HG02852 (cell line): ENCODE results near the gene HYKK.
A peak's percentile ranks its signal among the peaks of the same experiment; 100 is the strongest.
"Not testable (repeated sequence)": the region's sequence is repeated elsewhere in the genome, so short reads cannot be mapped to it uniquely, and the experiment has no call there.

Experiments used
- ATAC-seq: cut with Tn5 transposase; IDR thresholded peaks from one replicate; pipeline ENCODE4 v1.9.1; 2021; ENCODE audit warnings: mild to moderate bottlenecking, moderate library complexity; ENCODE audit not compliant: unreplicated experiment

Gene HYKK

DNA sequence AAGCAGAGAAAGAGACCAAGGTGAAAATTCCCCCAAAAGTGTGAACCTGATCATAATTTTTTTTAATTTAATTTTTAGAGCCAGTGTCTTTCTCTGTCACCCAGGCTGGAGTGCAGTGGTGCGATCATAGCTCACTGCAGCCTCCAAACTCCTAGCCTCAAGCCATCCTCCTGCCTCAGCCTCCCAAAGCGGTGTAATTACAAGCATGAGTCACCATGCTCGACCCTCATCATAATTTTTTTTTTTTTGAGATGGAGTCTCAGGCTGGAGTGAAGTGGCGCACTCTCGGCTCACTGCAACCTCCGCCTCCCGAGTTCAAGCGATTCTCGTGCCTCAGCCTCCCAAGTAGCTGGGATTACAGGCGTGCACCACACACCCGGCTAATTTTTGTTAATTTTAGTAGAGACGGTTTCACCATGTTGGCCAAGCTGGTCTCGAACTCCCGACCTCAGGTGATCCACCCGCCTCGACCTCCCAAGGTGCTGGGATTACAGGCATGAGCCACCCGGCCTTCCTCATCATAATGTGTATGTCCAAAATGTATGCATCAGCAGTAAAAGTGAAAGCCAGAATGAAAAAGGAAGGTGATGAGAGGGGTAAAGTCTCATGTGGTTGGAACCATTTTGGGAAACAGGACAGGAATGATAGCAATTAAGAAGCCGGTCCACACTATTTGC is 32.2 kb downstream of the HYKK start:
- ATAC-seq: not testable (repeated sequence)

DNA sequence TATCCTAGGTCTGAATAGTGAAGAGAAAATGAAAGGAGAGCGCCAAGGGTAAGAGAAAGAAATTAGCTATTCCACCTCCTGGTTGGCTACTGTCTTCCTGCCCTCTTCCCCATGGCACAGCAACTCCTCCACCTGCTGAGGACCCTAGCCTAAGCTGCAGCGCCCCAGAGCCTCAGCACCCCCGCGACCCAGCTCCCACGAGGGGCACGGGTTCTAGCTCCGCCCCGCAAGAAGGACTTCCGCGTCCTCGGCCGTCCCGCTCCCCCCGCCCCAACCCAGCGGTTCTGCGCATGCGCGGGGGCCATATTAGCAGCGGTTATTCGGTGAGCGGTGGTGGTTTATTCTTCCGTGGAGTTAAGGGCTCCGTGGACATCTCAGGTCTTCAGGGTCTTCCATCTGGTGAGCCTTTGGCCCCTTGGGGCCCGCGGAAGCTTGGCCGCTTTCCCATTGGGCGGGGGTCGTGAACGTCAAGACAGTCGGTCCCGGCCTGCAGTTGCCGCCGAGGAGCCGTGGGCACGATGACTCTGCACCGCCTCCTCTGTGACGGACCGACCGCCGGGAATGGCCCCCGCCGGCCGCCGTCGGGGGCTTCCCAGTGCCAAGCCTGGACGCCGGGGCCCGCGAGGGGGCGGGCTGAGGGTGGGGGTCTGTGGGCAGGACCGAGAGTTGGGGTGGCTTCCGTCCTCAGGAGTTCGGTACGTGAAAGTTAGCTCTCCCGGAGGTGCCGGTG is 32.9 kb downstream of the HYKK start, which contains the start of gene PSMA4:
Gene PSMA4, plus strand, starts transcription at position 304 of the 730 bp plus-strand sequence. CDS start 1,484 bp downstream, outside the sequence.
- peak; percentile 81 for ATAC-seq

DNA sequence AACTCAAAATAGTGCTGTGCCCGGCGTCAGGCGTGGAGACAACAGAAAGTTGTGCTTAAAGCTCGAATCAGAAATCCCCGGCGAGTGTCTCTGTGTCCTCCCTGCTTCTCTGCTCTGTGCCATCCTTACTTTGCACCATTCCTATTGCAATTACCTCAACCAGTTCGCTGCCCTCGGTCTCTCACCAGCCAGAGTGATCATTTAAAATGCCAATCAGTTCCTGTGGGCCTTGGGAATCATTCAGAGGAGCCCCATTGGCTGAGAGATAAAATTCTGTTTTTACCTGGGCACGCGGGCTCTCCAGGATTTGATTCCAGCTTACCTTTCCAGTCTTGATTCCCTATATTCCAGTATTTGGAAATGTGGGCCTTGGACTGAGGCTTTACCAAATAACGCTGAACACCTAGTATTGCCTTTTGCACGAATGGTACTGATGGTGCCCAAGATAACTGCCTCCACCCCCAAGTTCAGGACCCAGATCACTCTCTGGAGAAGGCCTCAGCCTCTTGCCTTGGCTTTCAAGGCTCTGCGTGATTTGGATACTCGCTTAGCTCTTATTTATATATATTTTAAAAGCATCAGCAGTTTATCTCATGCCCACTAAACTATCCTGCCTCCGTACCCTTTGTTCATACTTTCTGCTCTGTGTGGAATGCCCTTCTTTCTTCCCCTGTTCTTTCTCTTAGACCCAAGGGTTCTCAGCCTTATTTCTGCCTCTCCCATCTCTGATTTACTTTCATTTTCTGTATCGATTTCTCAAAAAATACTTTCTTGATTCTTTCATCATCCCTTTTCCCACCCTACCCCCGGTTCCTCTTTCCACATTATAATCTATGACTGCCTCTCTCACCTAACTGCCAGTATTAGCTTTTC is 33.7 kb downstream of the HYKK start:
- ATAC-seq: no peak

DNA sequence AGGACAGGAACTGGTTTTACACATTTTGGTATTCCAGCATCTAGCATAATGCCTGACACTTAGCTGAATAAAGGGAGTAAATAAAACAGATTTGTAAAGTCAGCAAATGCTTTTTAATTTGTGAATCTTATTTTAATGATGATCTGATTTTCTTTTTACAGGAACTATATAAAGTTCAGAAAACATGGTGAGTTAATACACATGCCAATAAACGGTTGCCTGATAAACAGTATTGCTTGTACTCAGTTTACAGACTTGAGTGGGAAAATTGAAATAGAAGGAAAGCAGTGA is 34.3 kb downstream of the HYKK start:
- ATAC-seq: no peak

DNA sequence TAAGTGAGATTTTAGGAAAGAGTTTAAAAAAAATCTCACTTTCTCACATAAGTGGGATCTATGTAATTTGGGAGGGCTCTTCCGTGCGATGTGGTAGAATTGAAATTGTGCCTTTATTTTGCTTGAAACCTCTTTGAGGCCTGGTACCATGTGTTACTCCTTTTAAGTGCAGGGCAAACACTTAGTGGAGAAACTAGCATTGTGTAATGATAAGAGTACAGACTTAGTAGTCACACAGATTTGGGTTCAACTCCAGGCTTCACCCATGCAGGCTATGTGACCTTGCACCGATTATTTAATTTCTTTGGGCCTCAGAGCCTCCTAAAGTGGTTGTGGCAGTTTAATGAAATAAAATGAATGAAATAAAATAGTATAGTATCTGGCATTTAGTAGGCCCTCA is 35.3 kb downstream of the HYKK start:
- ATAC-seq: no peak

DNA sequence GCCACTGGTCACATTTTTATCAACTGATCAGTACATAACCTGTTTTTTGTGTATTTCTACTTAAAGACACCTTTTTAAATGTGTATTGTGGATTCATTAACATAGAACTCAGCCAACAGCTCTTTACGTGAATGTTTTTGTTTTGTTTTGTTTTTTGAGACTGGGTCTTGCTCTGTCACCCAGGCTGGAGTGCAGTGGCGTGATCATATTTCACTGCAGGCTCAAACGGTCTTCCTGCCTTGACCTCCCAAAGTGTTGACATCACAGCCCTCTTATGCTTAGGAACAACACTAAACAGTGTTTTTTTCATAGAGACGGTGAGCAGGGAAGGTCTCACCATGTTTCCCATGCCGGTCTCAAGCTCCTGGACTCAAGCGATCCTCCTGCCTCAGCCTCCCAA is 42.8 kb downstream of the HYKK start:
- ATAC-seq: no peak

DNA sequence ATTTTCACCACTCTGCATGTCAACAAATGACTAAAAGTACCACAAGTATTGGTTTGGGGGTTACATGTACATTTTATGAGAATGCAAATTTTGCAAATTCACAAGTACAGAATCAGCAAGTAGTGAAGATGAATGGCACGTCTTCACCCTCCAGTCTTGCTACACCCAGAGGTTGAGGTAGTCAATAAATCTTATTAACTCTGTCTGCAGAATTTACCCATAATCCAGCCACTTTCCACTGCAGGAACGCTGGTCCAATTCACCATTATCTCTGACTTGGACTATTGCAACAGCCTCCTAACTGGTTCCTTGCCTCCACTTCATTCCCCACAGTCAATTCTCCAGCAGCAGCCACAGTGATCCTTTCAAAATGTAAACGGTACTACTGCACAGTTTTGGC is 43.4 kb downstream of the HYKK start:
- ATAC-seq: no peak

DNA sequence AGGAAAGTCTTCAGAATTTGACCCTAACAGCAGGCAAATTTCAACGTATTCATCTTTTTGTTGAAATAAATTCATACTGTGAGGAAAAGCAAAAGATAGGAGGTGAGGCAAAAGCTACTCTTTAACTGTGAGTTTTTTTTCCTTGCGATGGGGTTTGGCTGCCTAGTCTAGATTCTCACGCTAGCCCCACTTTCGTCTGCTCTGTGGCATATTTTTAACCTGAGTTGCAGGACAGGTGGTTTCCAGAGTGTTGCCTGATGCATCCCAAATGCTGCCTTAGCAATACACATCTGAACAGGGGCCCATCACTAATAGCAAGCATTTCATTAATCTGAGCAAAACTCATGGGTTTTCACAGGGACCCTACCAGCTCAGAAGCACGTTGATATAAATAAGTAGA is 44.5 kb downstream of the HYKK start:
- ATAC-seq: no peak

DNA sequence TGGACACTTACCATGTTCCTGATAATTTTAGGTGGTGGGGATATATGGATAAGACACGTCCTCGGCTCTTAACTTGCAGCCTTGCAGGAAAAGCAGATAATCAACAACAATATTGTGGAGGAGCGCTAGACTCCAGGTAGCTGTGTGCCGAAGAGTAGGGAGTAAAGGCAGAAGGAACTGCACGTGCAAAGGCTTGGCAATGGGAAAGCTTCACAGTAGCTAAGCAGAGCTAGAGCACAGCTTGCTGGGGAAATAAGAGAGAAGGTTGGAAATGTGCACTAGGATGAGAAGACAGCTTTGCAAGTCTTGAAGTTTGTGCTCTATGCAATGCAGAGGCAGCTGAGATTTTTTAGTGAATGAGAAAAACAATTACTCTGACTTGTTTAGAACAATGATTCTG is 45.2 kb downstream of the HYKK start:
- no peak for ATAC-seq

DNA sequence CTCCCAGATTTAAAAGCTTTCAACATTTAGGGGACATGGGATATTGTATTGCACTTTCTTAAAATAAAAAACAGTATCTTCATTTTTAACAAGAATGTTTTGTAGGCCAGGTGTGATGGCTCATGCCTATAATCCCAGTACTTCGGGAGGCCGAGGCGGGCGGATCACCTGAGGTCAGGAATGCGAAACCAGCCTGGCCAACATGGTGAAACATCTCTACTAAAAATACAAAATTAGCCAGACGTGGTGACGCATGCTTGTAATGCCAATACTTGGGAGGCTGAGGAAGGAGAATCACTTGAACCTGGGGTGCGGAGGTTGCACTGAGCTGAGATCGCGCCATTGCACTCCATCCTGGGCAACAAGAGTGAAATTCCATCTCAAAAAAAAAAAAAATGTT is 52.8 kb downstream of the HYKK start:
- not testable (repeated sequence) for ATAC-seq

DNA sequence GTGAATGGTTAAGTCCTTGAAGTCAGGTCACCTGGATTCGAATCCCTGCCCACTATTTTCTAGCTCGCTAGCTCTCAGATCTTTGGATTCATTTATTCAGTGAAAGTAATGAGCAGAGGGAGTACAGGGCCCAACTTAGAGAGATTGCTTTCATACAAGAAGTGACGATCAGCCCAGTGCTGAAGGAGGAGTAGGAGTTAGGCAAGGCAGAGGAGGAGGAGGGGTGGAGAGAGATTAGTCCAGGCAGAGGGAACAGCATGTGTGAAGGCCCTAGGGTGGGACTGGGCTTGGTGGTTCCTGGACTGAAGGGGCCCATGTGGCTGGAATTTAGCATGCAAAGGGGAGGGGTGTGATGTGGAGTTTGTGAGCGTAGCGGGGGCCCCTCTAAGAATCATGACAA is 54.1 kb downstream of the HYKK start:
- no peak for ATAC-seq

DNA sequence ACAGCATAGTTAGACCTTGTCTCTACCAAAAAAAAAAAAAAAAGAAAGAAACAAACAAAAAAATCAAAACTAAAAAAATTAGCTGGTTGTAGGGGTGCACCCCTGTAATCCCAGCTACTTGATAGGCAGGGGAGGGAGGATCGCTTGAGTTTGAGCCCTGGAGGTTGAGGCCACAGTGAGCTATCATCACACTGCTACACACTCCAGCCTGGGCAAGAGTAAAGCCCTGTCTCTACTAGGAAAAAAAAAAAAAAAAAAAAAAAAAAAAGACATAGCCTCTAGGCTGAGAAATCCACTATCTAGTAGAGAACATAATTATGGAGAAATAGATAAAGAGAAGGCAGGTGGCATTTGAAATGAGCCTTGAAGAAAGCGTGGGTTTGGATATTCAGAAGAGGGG is 55.7 kb downstream of the HYKK start:
- ATAC-seq: no peak

DNA sequence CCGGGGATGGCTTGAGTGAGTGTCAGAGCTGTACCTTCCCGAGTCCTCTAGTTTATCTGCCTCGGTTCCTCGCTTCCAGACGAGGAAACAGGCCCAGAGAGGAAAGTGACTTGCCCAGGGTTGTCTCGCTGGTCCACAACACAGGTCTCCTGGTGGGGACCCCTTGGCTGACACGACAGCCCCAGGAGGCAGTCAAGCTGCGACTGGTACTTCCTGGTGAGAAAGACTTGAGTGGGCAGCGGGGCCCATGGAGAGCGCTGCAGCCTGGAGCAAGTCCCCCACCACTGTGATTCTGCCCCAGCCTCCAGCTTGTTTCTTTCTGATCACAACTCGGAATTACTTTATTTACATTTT is 57.3 kb downstream of the HYKK start:
- peak; percentile 12 for ATAC-seq

DNA sequence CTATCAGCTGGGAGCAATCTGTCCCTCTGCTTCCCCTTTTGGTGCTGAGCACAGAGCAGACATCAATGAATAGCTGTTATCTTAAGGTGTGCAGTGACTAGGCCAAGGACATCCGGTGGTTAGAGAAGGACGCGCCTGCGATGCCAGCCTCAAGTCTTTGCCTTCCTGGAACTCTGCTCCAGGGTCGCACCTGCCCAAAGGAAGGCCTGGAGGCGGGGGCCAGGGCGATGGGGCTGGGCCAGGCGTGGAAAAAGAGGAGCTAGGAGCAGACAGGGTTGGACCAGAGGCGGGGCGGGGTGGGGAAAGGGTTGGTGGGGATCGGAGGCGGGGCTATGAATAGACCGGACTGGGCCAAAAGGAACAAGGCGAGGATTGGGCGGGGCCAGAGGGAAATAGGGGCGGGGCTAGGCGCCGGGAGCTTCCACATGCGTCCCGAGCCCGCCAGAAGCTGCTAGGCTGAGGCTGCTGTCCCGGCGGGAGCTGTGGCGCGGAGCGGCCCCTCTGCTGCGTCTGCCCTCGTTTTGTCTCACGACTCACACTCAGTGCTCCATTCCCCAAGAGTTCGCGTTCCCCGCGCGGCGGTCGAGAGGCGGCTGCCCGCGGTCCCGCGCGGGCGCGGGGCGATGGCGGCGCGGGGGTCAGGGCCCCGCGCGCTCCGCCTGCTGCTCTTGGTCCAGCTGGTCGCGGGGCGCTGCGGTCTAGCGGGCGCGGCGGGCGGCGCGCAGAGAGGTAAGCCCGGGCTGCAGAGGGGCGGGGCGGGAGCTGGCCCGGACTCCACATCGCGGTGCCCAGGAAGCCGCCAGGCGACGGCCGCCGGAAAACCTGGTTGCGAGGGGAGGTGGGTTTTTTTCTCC is 57.9 kb downstream of the HYKK start, which contains the start of gene CHRNA5:
Gene CHRNA5, plus strand, starts transcription at position 424 of the 854 bp plus-strand sequence. Its CDS starts 200 bp downstream, at position 624.
- peak; percentile 84 for ATAC-seq

DNA sequence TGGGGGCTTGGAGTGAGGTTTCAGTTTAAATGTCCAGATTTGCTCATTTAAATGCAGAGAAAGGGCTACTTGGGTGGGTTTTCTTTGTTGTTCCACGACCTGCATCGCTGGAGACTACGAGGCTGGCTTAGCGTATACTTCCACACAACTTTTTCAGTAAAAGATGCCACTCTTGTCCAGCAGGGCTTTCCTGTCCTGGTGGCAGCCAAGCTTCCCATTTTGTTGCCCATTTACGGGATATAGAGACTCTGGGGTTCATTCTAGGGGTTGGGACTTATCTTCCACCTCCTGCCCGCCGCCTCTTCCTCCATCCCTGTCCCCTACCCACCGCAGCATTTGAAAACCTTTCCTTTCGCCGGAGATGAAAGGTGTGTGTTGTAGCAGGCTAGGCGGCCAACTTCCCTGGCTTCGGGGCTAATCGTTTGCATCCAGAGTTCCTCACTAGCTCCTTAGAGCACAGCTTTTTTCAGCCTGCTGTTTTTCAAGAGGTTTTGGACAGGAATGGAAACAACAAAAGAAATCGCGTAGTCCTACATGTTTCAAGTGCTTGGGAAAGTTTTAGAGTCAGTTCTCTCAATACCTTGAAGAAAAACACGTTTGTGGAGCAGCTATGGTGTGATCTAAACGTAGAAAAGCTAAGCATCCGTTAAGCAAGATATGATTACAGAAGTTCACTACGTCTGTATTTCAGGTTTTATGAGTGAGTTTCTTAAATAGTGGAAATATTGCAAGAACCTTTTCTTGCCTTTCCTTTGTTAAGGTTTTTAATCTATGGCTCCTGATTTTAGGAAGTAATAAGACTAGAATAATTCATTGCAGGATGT is 58.8 kb downstream of the HYKK start:
- no peak for ATAC-seq

DNA sequence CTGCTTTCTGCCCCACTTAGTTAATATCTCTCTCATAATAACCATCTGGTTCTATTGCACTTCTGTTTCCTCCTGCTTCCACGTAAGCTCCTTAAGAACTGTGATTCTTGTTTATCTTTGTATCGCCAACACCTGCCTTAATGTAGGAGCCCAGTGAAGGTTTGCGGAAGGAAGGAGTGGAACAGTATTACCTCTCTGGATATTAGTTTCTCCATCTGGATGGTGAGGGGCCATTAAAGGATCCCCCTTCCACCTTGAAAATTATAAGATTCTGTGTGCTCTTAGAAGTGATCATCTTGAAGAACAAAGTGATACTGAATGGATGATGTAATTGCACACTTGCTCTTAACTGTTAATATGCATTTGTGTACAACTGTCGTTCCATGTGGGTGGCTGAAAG is 60.2 kb downstream of the HYKK start:
- ATAC-seq: no peak

DNA sequence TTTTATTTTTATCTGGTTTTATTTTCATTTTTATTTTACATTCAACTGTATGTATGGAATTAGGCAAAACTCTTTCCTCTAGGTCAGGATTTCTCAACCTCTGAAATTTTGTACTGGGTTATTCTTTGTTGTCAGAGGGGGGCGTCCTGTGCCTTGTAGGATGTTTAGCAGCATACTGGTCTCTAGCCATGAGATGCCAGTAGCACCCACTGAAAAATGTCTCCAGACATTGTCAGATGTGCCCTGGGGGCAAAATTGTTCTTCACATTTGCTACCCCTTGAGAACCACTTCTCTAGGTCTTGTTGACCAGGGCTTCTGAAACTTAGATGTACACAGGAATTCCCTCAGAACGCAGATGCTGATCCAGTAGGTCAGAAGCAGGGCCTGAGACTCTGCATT is 63.3 kb downstream of the HYKK start:
- no peak for ATAC-seq

DNA sequence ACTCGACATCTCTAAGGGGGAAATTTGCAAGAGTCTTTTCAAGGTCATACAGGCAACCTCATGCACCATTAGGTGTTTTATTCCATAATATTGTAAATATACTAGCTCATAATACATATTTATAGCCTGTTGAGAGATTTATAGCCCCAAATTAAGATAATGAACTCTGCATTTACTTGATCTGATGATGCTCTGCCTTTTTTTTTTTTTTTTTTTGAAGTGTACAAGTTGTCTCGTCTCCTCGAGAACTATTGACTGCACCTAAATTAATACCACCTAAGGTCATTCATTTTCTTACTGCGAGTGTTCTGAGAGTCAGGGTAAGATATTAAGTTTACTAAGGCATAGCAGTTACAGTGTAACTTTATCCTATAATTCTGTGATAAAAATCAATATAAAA is 64.0 kb downstream of the HYKK start:
- no peak for ATAC-seq

DNA sequence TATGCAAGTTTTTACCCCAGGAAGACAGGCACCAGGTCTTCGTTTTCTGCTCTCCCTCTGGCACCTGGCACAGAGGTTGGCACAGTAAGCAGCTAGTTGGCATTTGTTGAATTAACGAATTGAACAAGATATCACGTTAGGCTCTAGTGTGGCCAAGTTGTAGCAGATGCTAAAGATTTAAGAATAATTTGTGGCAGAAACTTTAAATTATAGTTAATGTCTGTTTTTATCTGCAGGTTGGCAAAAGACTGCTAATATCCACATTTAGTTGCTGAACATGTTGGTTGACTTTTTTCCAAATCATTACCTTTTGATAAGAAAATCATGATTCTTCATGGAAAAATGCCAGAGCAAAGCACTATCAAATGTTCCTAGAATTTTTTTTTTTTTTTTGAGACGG is 66.0 kb downstream of the HYKK start:
- ATAC-seq: no peak

DNA sequence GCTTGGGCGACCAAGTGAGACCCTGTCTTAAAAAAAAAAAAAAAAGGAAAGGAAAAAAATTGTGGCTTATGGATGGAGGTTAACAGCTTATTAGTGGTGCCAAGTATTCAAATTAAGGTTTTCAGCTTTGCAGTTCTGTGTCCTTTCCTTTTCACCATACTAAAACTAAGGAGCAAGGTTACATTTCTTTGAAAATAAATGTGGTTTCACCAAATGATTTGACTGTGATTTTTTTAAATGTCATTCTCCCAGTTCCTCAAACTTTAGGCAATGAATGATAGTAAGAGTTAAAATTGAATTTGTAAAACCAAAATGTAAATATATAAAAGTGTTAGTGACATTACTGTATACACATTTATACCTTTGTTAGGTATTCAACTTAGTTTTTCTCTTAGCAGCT is 67.6 kb downstream of the HYKK start:
- ATAC-seq: no peak
